Stomach (tissue), 9 donors: Measurements from ENCODE around the gene ETS1. TPM values are rescaled to one million over a fixed set of nuclear protein-coding genes. Genes with fewer than 3 reads are reported as not detected.
"Not testable (repeated sequence)": the region's sequence is repeated elsewhere in the genome, so short reads cannot be mapped to it uniquely, and the experiment has no call there.

Experiments used
- DNase-seq, 2 donors: peaks; one replicate each; pipeline versions ENCODE4 v3.0.0 to v3.0.0-alpha.2; 2013 to 2019
- H3K27ac ChIP-seq, 5 donors: fragments of 200-600 bp in 4 of 5; sonication (generic) in 4 of 5; one replicate each; pipeline ENCODE4 v1.5.1; 2013 to 2019; ENCODE audit warnings: mild to moderate bottlenecking in 1 of 5, moderate library complexity in 1 of 5
- H3K27me3 ChIP-seq, 3 donors: fragments of 200-600 bp; sonication (generic); one replicate each; pipeline ENCODE4 v1.5.1; 2017 to 2019; ENCODE audit warnings: mixed run types in 1 of 3
- H3K36me3 ChIP-seq, 4 donors: fragments of 200-600 bp; sonication (generic); 1 replicate in 3 of 4; 2 replicates in 1 of 4; pipeline ENCODE4 v1.5.1; 2016 to 2019
- H3K4me1 ChIP-seq, 4 donors: fragments of 200-600 bp; sonication (generic); one replicate each; pipeline ENCODE4 v1.5.1; 2016 to 2019
- H3K4me3 ChIP-seq, 4 donors: fragments of 200-600 bp; sonication (generic) in 3 of 4; one replicate each; pipeline ENCODE4 v1.5.1; 2016 to 2019; ENCODE audit warnings: mild to moderate bottlenecking in 1 of 4
- H3K9me3 ChIP-seq, 4 donors: fragments of 200-600 bp; sonication (generic); one replicate each; pipeline ENCODE4 v1.5.1; 2016 to 2019
- CTCF ChIP-seq, 7 experiments: fragments of 450-650 bp in 4 of 7; fragments of 200-600 bp in 3 of 7; sonication (generic) in 3 of 7; IDR thresholded peaks; one replicate each; pipeline ENCODE4 v1.5.1; 2016 to 2019; ENCODE audit warnings: antibody characterized with exemption in 7 of 7, control low read depth in 2 of 7, mild to moderate bottlenecking in 1 of 7
- EP300 ChIP-seq: sonication (generic); formaldehyde crosslinking; IDR thresholded peaks from one replicate; pipeline ENCODE4 v1.6.1; 2017; ENCODE audit warnings: antibody characterized with exemption
- POLR2A ChIP-seq, 4 donors: fragments of 450-650 bp; IDR thresholded peaks; one replicate each; pipeline ENCODE4 v1.6.1; 2016; ENCODE audit warnings: antibody characterized with exemption in 4 of 4, control low read depth in 2 of 4, mild to moderate bottlenecking in 1 of 4, moderate library complexity in 1 of 4
- POLR2AphosphoS5 ChIP-seq, 3 donors: sonication (generic); formaldehyde crosslinking; IDR thresholded peaks; one replicate each; pipeline ENCODE4 v1.6.1; 2016; ENCODE audit warnings: antibody characterized with exemption in 3 of 3
- WGBS, 5 donors: extraction: QIAGEN DNeasy Blood & Tissue Kit in 3 of 5; methylation state at CpG; one replicate each; pipeline versions ENCODE4 v1.1.5 to v1.1.7; 2013 to 2018; 5-methylcytosine and 5-hydroxymethylcytosine counted together
- intact Hi-C: fragments of 100-400 bp; cut with DNase I; formaldehyde crosslinking; loops from one replicate; pipeline ENCODE4 v1.15.1; 2023; ENCODE audit warnings: low total_unique reads
- polyA plus RNA-seq, 3 donors: library from polyadenylated mRNA; stranded (reverse); fragments of 200-250 nt; gene quantifications; one replicate each; pipeline ENCODE4 v1.2.3, GENCODE V29; 2013
- total RNA-seq, 5 donors: library from RNA; depleted of rRNA; stranded (reverse); fragments of >200 nt; gene quantifications; one replicate each; pipeline versions ENCODE4 v1.1.0 to v1.2.3, GENCODE V29; 2014 to 2016
- donor health status: healthy with polysubstance abuse.
- donor health status: Bipolar disorder and iron deficiency.
- donor health status: healthy.

Gene ETS1
- total and polyA plus RNA-seq, 8 donors: 7.0 to 72.5 (median 22.5) TPM

GRCh38 chr11:128453444-128454336, 133.7 kb downstream of the ETS1 start:
- WGBS, 5 donors: 33 to 58% (median 44%) methylated on average over 5 of the region's 5 CpGs
- peak; percentile 59 to 62 for DNase-seq
- H3K4me1 ChIP-seq: peaks cover 15 to 55% (median 32%) of the 10 kb centered on the region in 4 donors
- no peak overlapping the region for H3K4me3 ChIP-seq
- TF ChIP-seq POLR2AphosphoS5 (IDR thresholded peaks at IDR 0.05): peak in 2 of 3 donors; percentile 66 to 69
- TF ChIP-seq POLR2A (IDR thresholded peaks at IDR 0.05): no peak
- intact Hi-C loops: no loop called here
- H3K9me3 ChIP-seq: no peaks in the 10 kb centered on the region
- no peaks in the 10 kb centered on the region for H3K27me3 ChIP-seq
- H3K27ac ChIP-seq: peak overlapping the region in 4 of 5 donors; percentile 52 to 82 (median 64)
- H3K36me3 ChIP-seq: peaks cover 0 to 24% (median 18%) of the 10 kb centered on the region in 4 donors

DNA sequence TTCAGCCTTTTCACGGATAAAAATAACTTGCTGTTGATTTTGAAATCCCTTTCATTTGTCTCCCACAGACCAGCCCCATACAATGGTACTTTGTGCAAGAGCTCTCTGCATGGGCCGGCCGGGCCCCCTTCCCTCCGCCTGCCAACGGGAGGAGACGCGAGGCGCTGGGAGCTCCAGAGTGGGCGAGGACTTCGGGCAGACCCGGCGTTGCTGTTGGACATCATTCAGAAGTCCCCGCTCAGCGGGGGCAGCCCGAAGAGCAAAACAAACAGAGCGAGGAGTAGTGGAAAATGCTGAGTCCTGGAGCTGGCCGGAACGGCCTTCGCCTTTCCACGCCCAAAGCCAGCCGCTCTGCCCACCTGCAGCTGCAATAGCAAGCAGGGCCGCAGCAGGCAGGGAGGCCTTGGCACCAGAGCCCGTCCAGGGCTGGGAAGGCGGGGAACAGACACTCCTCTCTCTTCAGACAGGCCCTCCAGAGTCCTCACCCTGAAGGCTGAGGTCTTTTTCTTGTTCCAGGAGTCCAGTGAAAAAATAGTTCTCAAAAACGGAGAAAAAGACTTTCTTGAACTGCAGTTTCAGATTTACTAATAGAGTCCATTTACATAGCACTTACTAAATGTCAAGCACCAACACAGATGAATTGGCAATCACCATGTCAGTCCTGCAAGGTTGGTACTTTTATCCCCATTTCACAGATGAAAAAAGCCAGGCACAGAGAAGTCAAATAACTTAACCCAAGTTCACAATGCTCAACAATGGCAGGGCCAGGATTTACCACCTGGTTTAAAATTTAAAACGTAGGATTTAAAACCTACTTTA, 135.5 kb downstream of the ETS1 start:
- Histone ChIP-seq H3K9me3 (no peaks in the 10 kb centered on the region), H3K27me3 (no peaks in the 10 kb centered on the region), H3K36me3 (peaks cover 0 to 7% (median 1%) of the 10 kb centered on the region in 4 donors), H3K27ac (peak overlapping the region; percentile 42 to 82 (median 67)), H3K4me1 (peaks cover 15 to 55% (median 32%) of the 10 kb centered on the region in 4 donors), H3K4me3 (peak overlapping the region in 3 of 4 donors; percentile 3 to 27 (median 13))
- intact Hi-C loops: no loop called here
- DNase-seq: peak; percentile 45 to 81
- TF ChIP-seq POLR2AphosphoS5 (IDR thresholded peaks at IDR 0.05) (peak in 1 of 3 donors; percentile 12), EP300 (no peak), CTCF (IDR thresholded peaks at IDR 0.05) (no peak)
- WGBS, 5 donors: 25 to 42% (median 40%) methylated on average over 19 to 26 of the region's 26 CpGs

GRCh38 chr11:128450882-128451651, 136.3 kb downstream of the ETS1 start:
- H3K4me1 ChIP-seq: peaks cover 15 to 47% (median 31%) of the 10 kb centered on the region in 4 donors
- no peaks in the 10 kb centered on the region for H3K9me3 ChIP-seq
- H3K36me3 ChIP-seq: peaks cover 0 to under 1% (median 0%) of the 10 kb centered on the region in 4 donors
- no peaks in the 10 kb centered on the region for H3K27me3 ChIP-seq
- H3K4me3 ChIP-seq: peak overlapping the region in 2 of 4 donors; percentile 13 to 27
- no peak for TF ChIP-seq POLR2AphosphoS5 (IDR thresholded peaks at IDR 0.05)
- TF ChIP-seq EP300: no peak
- TF ChIP-seq CTCF (IDR thresholded peaks at IDR 0.05): no peak
- no peak for TF ChIP-seq POLR2A (IDR thresholded peaks at IDR 0.05)
- DNase-seq: no peak
- peak overlapping the region in 4 of 5 donors; percentile 62 to 82 (median 68) for H3K27ac ChIP-seq
- 79 to 90% (median 83%) methylated on average over 21 of the region's 21 CpGs for WGBS, 5 donors
- intact Hi-C loops: no loop called here

DNA sequence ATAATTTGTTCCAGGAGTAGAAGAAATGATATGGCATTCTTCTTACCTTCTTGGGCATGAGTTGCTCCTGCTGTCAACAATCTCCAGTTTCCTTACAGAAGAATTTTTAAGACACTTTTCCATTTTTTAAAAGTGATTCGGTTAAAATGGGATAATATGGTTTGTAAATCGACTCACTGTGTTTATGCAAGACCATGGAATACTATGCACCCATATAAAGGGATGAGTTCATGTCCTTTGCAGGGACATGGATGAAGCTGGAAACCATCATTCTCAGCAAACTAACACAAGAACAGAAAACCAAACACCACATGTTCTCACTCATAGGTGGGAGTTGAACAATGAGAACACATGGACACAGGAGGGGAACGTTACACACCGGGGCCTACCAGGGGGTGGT, 136.9 kb downstream of the ETS1 start:
- H3K36me3 ChIP-seq, H3K4me3 ChIP-seq, H3K9me3 ChIP-seq, H3K27me3 ChIP-seq, DNase-seq, H3K27ac ChIP-seq, intact Hi-C loops: not testable (repeated sequence)
- H3K4me1 ChIP-seq: peaks cover 15 to 40% (median 29%) of the 10 kb centered on the region in 4 donors
- 72 to 99% (median 96%) methylated on average over 3 to 4 of the region's 4 CpGs for WGBS, 5 donors
